ENCODE measurements around the gene PI4K2B.

The PI4K2B gene

GRCh38 chr4:25271866-25272265 lies 38.0 kb downstream of the PI4K2B start:
- in situ Hi-C loops (cut with MboI; ENCODE audit: low sequenced_read_pairs, unreplicated experiment), result no loop called here
- DNase-seq (ENCODE audit: low spot score), result no peak
- no peak for TF ChIP-seq CTCF (IDR thresholded peaks at IDR 0.05; ENCODE audit: borderline replicate concordance, control extremely low read depth, extremely low read depth, insufficient read depth, missing control alignments)

- no peak for DNase-seq (ENCODE audit: low spot score)
- in situ Hi-C loops (cut with MboI; ENCODE audit: low sequenced_read_pairs, unreplicated experiment), result no loop called here
- TF ChIP-seq CTCF (IDR thresholded peaks at IDR 0.05; ENCODE audit: borderline replicate concordance, control extremely low read depth, extremely low read depth, insufficient read depth, missing control alignments), result no peak
Observed at GRCh38 chr4:25280210-25280609, 46.4 kb downstream of the PI4K2B start.

- DNase-seq (ENCODE audit: low spot score), result no peak
- in situ Hi-C loops (cut with MboI; ENCODE audit: low sequenced_read_pairs, unreplicated experiment), result no loop called here
- TF ChIP-seq CTCF (IDR thresholded peaks at IDR 0.05; ENCODE audit: borderline replicate concordance, control extremely low read depth, extremely low read depth, insufficient read depth, missing control alignments), result no peak
Observed at GRCh38 chr4:25283948-25284347, 50.1 kb downstream of the PI4K2B start.

DNA sequence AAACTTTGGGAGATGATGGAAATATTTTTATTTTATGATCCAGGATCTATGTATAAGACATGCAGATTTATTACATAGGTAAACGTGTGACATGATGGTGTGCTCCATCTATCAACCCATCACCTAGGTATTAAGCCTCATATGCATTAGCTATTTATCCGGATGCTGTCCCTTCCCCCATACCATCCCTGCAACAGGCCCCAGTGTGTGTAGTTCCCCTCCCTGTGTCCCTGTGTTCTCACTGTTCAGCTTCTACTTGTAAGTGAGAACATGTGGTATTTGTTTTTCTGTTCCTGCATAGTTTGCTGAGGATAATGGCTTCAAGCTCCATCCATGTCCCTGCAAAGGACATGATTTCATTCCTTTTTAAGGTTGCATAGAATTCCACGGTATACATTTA lies 50.6 kb downstream of the PI4K2B start:
- DNase-seq (ENCODE audit: low spot score), result no peak
- no peak for TF ChIP-seq CTCF (IDR thresholded peaks at IDR 0.05; ENCODE audit: borderline replicate concordance, control extremely low read depth, extremely low read depth, insufficient read depth, missing control alignments)
- in situ Hi-C loops (cut with MboI; ENCODE audit: low sequenced_read_pairs, unreplicated experiment), result no loop called here

DNA sequence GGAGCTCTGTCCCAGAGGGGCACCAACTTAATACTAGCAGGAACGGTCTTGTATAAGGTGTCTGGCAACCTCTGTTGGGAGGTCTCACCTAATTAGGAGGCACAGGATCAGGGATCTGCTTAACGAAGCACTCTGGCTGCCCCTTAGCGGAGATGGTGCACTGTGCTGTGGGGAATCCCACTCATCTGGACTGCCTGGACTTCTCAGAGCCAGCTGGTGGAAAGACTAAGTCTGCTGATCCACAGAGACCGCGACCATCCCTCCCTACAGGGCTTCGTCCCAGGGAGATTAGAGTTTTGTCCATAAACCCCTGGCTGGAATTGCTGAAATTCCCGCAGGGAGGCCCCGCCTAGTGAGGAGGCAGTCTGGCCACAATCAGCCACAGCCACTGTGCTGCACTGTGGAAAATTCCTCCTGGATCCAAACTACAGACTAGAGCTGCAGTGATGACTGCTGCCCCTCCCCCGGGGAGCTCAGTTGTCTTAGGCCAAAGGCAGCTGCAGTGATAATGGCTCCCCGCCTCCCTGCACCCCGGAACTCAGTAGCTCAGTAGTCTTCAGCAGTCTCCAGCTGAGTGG lies 56.7 kb downstream of the PI4K2B start:
- in situ Hi-C loops (cut with MboI; ENCODE audit: low sequenced_read_pairs, unreplicated experiment), result no loop called here
- DNase-seq (ENCODE audit: low spot score), result no peak
- TF ChIP-seq CTCF (IDR thresholded peaks at IDR 0.05; ENCODE audit: borderline replicate concordance, control extremely low read depth, extremely low read depth, insufficient read depth, missing control alignments), result no peak

DNA sequence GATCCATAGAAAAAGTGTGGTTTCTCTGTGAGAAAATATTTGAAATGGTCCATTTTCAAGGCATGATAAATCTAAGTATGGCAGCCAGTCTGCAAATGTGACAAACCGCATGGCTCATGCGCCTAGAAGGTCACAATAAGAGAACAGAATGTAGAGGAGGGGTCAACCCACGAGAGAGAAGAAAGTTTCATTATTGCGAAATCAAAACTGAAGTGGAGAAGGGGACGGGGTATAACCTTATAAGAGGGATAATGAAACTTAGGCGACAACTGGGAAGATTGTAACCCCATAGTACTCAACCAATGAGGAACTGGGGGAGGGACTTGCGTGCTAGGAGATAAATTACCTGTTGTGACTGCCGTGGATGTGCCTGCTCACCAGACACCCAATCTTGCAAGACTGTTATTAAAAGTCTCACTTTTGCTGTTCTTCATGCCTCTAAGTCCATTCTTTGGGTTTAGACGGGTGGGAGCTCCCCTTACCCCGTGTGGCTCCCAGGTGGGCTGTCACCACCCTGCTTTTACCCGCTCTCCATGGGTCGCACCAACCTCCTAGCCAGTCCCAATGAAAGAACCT lies 57.4 kb downstream of the PI4K2B start:
- DNase-seq (ENCODE audit: low spot score), result no peak
- in situ Hi-C loops (cut with MboI; ENCODE audit: low sequenced_read_pairs, unreplicated experiment), result no loop called here
- TF ChIP-seq CTCF (IDR thresholded peaks at IDR 0.05; ENCODE audit: borderline replicate concordance, control extremely low read depth, extremely low read depth, insufficient read depth, missing control alignments), result no peak
